K562 (cell line): ENCODE data around the gene CDC42EP1. TPM values are rescaled to one million over a fixed set of nuclear protein-coding genes. Genes with fewer than 3 reads are reported as not detected.

Experiments used
- CHD1 ChIP-seq: fragments of 200-600 bp; sonication (generic); IDR thresholded peaks from one replicate; pipeline ENCODE4 v1.6.1; 2012; ENCODE audit warnings: mild to moderate bottlenecking, moderate library complexity, low read length, inconsistent platforms
- DEAF1 ChIP-seq: fragments of 450-650 bp; formaldehyde crosslinking; IDR thresholded peaks from 2 replicates; pipeline ENCODE4 v1.4.0; 2020; ENCODE audit warnings: mild to moderate bottlenecking, moderate library complexity
- IRF2 ChIP-seq: sonication (generic); formaldehyde crosslinking; IDR thresholded peaks from 2 replicates; pipeline ENCODE4 v1.8.1; 2022; ENCODE audit warnings: mild to moderate bottlenecking, missing genetic modification reagents
- KDM1A ChIP-seq, 2 experiments: fragments of 450-650 bp; IDR thresholded peaks; 2 replicates each; pipeline ENCODE4 v1.6.1; 2016; ENCODE audit warnings: mild to moderate bottlenecking in 2 of 2
- MTA3 ChIP-seq: fragments of 450-650 bp; formaldehyde crosslinking; IDR thresholded peaks from 2 replicates; pipeline ENCODE4 v1.6.1; 2017; ENCODE audit warnings: mild to moderate bottlenecking, borderline replicate concordance
- NFATC3 ChIP-seq: fragments of 450-650 bp; IDR thresholded peaks from 2 replicates; pipeline ENCODE4 v1.6.1; 2017; ENCODE audit warnings: mild to moderate bottlenecking
- UBTF ChIP-seq, 2 experiments: IDR thresholded peaks; 2 replicates each; pipeline ENCODE4 v1.6.1; 2012; ENCODE audit warnings: improper control_type of control experiment in 2 of 2, low read depth in 2 of 2, low read length in 2 of 2, borderline replicate concordance in 1 of 2
- USF2 ChIP-seq: sonication (generic); formaldehyde crosslinking; IDR thresholded peaks from 2 replicates; pipeline ENCODE4 v1.5.0; 2020; ENCODE audit warnings: missing genetic modification reagents
- ZBTB11 ChIP-seq, 3 experiments: fragments of 200-800 bp in 1 of 3; fragments of 250-450 bp in 1 of 3; fragments of 450-650 bp in 1 of 3; sonication (Bioruptor Pico) in 1 of 3; sonication (Bioruptor generic) in 1 of 3; formaldehyde crosslinking in 1 of 3; IDR thresholded peaks; 2 replicates each; pipeline versions ENCODE4 v1.6.1 to v1.8.0; 2016 to 2022; ENCODE audit warnings: mild to moderate bottlenecking in 2 of 3, missing genetic modification characterization in 2 of 3, missing compliant biosample characterization in 1 of 3, moderate library complexity in 1 of 3
- ZFP91 ChIP-seq: sonication (generic); formaldehyde crosslinking; IDR thresholded peaks from 2 replicates; pipeline ENCODE4 v1.8.0; 2022; ENCODE audit warnings: mild to moderate bottlenecking, missing genetic modification reagents
- ZNF232 ChIP-seq: sonication (generic); formaldehyde crosslinking; IDR thresholded peaks from 2 replicates; pipeline ENCODE4 v1.8.0; 2022; ENCODE audit warnings: mild to moderate bottlenecking, missing genetic modification reagents
- ZNF431 ChIP-seq: sonication (generic); formaldehyde crosslinking; IDR thresholded peaks from 2 replicates; pipeline ENCODE4 v1.8.0; 2022; ENCODE audit warnings: mild to moderate bottlenecking, missing genetic modification reagents
- polyA plus RNA-seq, 8 experiments: library from polyadenylated mRNA; depleted of rRNA in 4 of 8; stranded (reverse) in 5 of 8; unstranded in 3 of 8; fragments of >200 nt; fragmentation: Nextera tagmentation in 2 of 8; fragmentation: Illumina TruSeq in 1 of 8; extraction: Ambion mirVana in 2 of 8; extraction: Trizol in 1 of 8; gene quantifications; 2 replicates each; pipeline versions ENCODE4 v1.2.1 to v1.2.3, GENCODE V29; 2011 to 2014; ENCODE audit warnings: inconsistent platforms in 1 of 8, missing spikeins in 1 of 8
- total RNA-seq, 7 experiments: library from RNA; depleted of rRNA in 6 of 7; stranded (reverse); fragments of >200 nt in 6 of 7; fragmentation: Illumina TruSeq in 2 of 7; extraction: Trizol in 2 of 7; gene quantifications; 2 replicates each; pipeline versions ENCODE4 v1.2.1 to v1.2.3, GENCODE V29; 2011 to 2021; ENCODE audit warnings: low replicate concordance in 1 of 7

Gene CDC42EP1
- total and polyA plus RNA-seq, 9 of the 15 experiments (the other 6 are each of a cell fraction or from before 2014, with no cell fraction given), result 0.67 to 70.2 (median 7.3) TPM

- no peak for TF ChIP-seq ZNF431
- TF ChIP-seq NFATC3, result no peak
- TF ChIP-seq ZFP91 (CRISPR knock-in tag), result no peak
- TF ChIP-seq ZNF232, result no peak
- TF ChIP-seq DEAF1 (CRISPR knock-in tag), result peak; percentile 88
- no peak for TF ChIP-seq MTA3
- no peak for TF ChIP-seq USF2 (CRISPR knock-in tag)
- TF ChIP-seq CHD1, result no peak
- no peak for TF ChIP-seq IRF2 (CRISPR knock-in tag)
- 0 out of 4 replicates have a peak, but pooled peaks of 1 of the 2 experiments have one; percentile 21 for TF ChIP-seq UBTF (IDR thresholded peaks at IDR 0.05; ENCODE audit: borderline replicate concordance in 1 of 2, low read depth in 2 of 2, low read length in 2 of 2)
- TF ChIP-seq ZBTB11 (CRISPR knock-in tag; IDR thresholded peaks at IDR 0.05), result 0 out of 6 replicates have a peak, but pooled peaks of 1 of the 3 experiments have one; percentile 16
- no peak for TF ChIP-seq KDM1A (IDR thresholded peaks at IDR 0.05)
Observed at GRCh38 chr22:37538590-37539357, 21.5 kb upstream of the CDC42EP1 start (continued).
